GM18507 (cell line): ENCODE results near the gene SNCA.

Source experiments
- DNase-seq: peaks from one replicate; pipeline ENCODE4 v3.0.0; 2011; ENCODE audit warnings: low read depth; ENCODE audit not compliant: insufficient read length; ENCODE audit errors: extremely low spot score
- FAIRE-seq: peaks from 2 replicates; lab custom pipeline; 2011; peaks lifted over from hg19 to GRCh38; lab: Jason Lieb, UNC

Gene SNCA

GRCh38 chr4:89719536-89720090 lies 117.3 kb downstream of the SNCA start:
- no peak for FAIRE-seq
- no peak for DNase-seq

- no peak for FAIRE-seq
- DNase-seq, result no peak
Observed at GRCh38 chr4:89716893-89717292, 120.1 kb downstream of the SNCA start.

- DNase-seq (no peak), FAIRE-seq (no peak)
Observed at GRCh38 chr4:89715631-89716030, 121.3 kb downstream of the SNCA start.

- no peak for FAIRE-seq
- no peak for DNase-seq
Observed at GRCh38 chr4:89712827-89713226, 124.1 kb downstream of the SNCA start.

- DNase-seq (no peak), FAIRE-seq (no peak)
Observed at GRCh38 chr4:89712141-89712540, 124.8 kb downstream of the SNCA start.

GRCh38 chr4:89708903-89709421 lies 128.0 kb downstream of the SNCA start:
- FAIRE-seq (no peak), DNase-seq (no peak)

GRCh38 chr4:89707467-89707866 lies 129.5 kb downstream of the SNCA start:
- FAIRE-seq (no peak), DNase-seq (no peak)

GRCh38 chr4:89704651-89705395 lies 132.1 kb downstream of the SNCA start:
- DNase-seq (no peak), FAIRE-seq (no peak)

GRCh38 chr4:89703829-89704590 lies 133.0 kb downstream of the SNCA start:
- DNase-seq (no peak), FAIRE-seq (no peak)

GRCh38 chr4:89700766-89701423 lies 136.1 kb downstream of the SNCA start:
- no peak for FAIRE-seq
- no peak for DNase-seq

- no peak for DNase-seq
- no peak for FAIRE-seq
Observed at GRCh38 chr4:89685690-89686089, 151.3 kb downstream of the SNCA start.

- DNase-seq (no peak), FAIRE-seq (no peak)
Observed at GRCh38 chr4:89685277-89685676, 151.7 kb downstream of the SNCA start.

- FAIRE-seq (no peak), DNase-seq (no peak)
Observed at GRCh38 chr4:89684536-89684935, 152.4 kb downstream of the SNCA start.

- DNase-seq (no peak), FAIRE-seq (no peak)
Observed at GRCh38 chr4:89682808-89683207, 154.2 kb downstream of the SNCA start.

- DNase-seq (no peak), FAIRE-seq (no peak)
Observed at GRCh38 chr4:89681671-89682070, 155.3 kb downstream of the SNCA start.

- no peak for FAIRE-seq
Observed at GRCh38 chr4:89681219-89681618, 155.7 kb downstream of the SNCA start.

GRCh38 chr4:89674876-89675459 lies 162.0 kb downstream of the SNCA start:
- no peak for FAIRE-seq
- DNase-seq, result no peak

More at GRCh38 chr4:89681219-89681618, 155.7 kb downstream of the SNCA start:
- DNase-seq, result no peak
